Large intestine (tissue), 3 donors: Measurements from ENCODE around the gene CAPSL. TPM values are rescaled to one million over a fixed set of nuclear protein-coding genes. Genes with fewer than 3 reads are reported as not detected.

Experiments used
- DNase-seq, 2 donors: peaks; one replicate each; pipeline versions ENCODE4 v3.0.0 to v3.0.0-alpha.2; 2013
- H3K27ac ChIP-seq: one replicate; pipeline ENCODE4 v1.5.1; 2013; ENCODE audit warnings: low read length
- H3K27me3 ChIP-seq: 2 replicates; pipeline ENCODE4 v1.6.1; 2013; ENCODE audit warnings: low read length; ENCODE audit not compliant: control insufficient read depth, insufficient read depth
- H3K36me3 ChIP-seq: 2 replicates; pipeline ENCODE4 v1.6.1; 2013; ENCODE audit warnings: low read length; ENCODE audit not compliant: control insufficient read depth, insufficient read depth
- H3K4me1 ChIP-seq: one replicate; pipeline ENCODE4 v1.6.1; 2013; ENCODE audit warnings: low read length; ENCODE audit not compliant: control insufficient read depth, insufficient read depth
- H3K4me3 ChIP-seq: one replicate; pipeline ENCODE4 v1.5.1; 2013; ENCODE audit warnings: low read length
- H3K9me3 ChIP-seq: one replicate; pipeline ENCODE4 v1.6.1; 2013; ENCODE audit warnings: mild to moderate bottlenecking, low read depth, low read length, moderate library complexity; ENCODE audit not compliant: control insufficient read depth
- WGBS: methylation state at CpG from one replicate; pipeline ENCODE4 v1.1.5; 2013; ENCODE audit warnings: low lambda C conversion rate; ENCODE audit not compliant: insufficient coverage; 5-methylcytosine and 5-hydroxymethylcytosine counted together
- polyA plus RNA-seq: library from polyadenylated mRNA; unstranded; fragments of 120-200 nt; gene quantifications from one replicate; pipeline ENCODE4 v1.2.1, GENCODE V29; 2013

CAPSL gene
- polyA plus RNA-seq, 1 donor = 0.25 TPM

DNA sequence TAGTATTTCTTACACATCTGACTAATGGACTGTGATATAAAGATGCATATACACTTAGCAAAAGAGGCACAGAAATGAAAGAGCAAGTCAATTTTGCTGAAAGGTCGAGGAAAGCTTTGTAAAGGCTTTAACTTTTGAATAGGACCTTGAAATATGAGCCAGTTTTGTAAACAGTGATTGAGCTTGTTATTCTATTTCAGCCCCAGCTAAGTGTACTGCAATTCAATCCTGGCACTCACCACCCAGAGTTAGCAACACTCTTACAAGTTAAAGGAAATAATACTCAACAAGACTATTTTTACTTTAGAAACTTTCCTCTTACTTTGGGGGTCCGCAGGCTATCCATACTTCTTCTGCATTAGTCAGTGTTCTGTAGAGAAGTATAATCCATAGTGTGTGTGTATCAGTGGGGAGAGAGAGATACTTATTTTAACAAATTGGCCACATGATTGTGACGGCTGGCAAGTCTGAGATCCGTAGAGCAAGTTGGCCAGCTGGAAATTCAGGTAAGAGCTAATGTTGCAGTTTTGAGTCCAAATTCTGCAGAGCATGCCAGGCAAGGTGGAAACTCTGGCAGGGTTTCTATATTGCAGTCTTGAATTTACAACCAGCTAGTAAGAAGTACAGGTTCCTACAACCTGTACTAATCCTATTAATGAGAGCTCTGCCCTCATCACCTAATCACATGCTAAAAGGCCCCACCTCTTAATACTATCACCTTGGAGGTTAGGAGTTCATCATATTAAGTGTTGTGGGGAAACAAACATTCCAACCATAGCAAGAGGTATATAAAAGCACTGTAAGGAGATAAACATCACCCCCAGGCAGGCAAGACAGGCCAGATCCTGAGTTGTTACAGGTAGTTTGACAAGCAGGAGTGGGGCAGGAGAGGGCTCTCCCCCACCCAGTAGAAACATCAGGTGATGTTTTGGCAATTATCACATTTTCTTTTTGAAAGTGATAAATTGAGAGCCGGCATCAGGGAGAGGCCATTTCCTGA is 48.1 kb downstream of the CAPSL start:
- H3K27me3 ChIP-seq = peaks cover 3% of the 10 kb centered on the region
- H3K9me3 ChIP-seq = no peaks in the 10 kb centered on the region
- 50% methylated on average over 2 of the region's 5 CpGs for WGBS
- no peak for DNase-seq
- no peaks in the 10 kb centered on the region for H3K36me3 ChIP-seq
- no peaks in the 10 kb centered on the region for H3K4me1 ChIP-seq
- H3K4me3 ChIP-seq = no peak overlapping the region
- no peak overlapping the region for H3K27ac ChIP-seq

GRCh38 chr5:35887321-35888100 is 50.9 kb downstream of the CAPSL start:
- Histone ChIP-seq H3K36me3 (no peaks in the 10 kb centered on the region), H3K27ac (no peak overlapping the region), H3K4me3 (no peak overlapping the region), H3K27me3 (peaks cover 3% of the 10 kb centered on the region), H3K4me1 (no peaks in the 10 kb centered on the region), H3K9me3 (no peaks in the 10 kb centered on the region)
- DNase-seq = no peak
- 90% methylated on average over 1 of the region's 5 CpGs for WGBS

GRCh38 chr5:35886381-35886780 is 52.0 kb downstream of the CAPSL start:
- Histone ChIP-seq H3K9me3 (no peaks in the 10 kb centered on the region), H3K27me3 (peaks cover 3% of the 10 kb centered on the region), H3K4me3 (no peak overlapping the region), H3K36me3 (no peaks in the 10 kb centered on the region), H3K27ac (no peak overlapping the region), H3K4me1 (no peaks in the 10 kb centered on the region)
- WGBS = 86% methylated on average over 3 of the region's 3 CpGs
- no peak for DNase-seq

- no peak for DNase-seq
- H3K36me3 ChIP-seq = no peaks in the 10 kb centered on the region
- no peak overlapping the region for H3K4me3 ChIP-seq
- H3K4me1 ChIP-seq = no peaks in the 10 kb centered on the region
- H3K27ac ChIP-seq = no peak overlapping the region
- H3K27me3 ChIP-seq = peaks cover 3% of the 10 kb centered on the region
- H3K9me3 ChIP-seq = no peaks in the 10 kb centered on the region
Measured at GRCh38 chr5:35884773-35885172, 53.6 kb downstream of the CAPSL start.

- DNase-seq = no peak
- WGBS = 60% methylated on average over 1 of the region's 1 CpG
- H3K9me3 ChIP-seq = no peaks in the 10 kb centered on the region
- no peak overlapping the region for H3K4me3 ChIP-seq
- H3K27ac ChIP-seq = no peak overlapping the region
- no peaks in the 10 kb centered on the region for H3K4me1 ChIP-seq
- peaks cover 3% of the 10 kb centered on the region for H3K27me3 ChIP-seq
- no peaks in the 10 kb centered on the region for H3K36me3 ChIP-seq
Measured at GRCh38 chr5:35884191-35884769, 54.1 kb downstream of the CAPSL start.

GRCh38 chr5:35881758-35882157 is 56.7 kb downstream of the CAPSL start:
- Histone ChIP-seq H3K27me3 (no peaks in the 10 kb centered on the region), H3K4me1 (no peaks in the 10 kb centered on the region), H3K36me3 (no peaks in the 10 kb centered on the region), H3K9me3 (no peaks in the 10 kb centered on the region), H3K4me3 (no peak overlapping the region), H3K27ac (no peak overlapping the region)
- WGBS = no CpG with 5 or more reads among the region's 2 CpGs
- DNase-seq = no peak

DNA sequence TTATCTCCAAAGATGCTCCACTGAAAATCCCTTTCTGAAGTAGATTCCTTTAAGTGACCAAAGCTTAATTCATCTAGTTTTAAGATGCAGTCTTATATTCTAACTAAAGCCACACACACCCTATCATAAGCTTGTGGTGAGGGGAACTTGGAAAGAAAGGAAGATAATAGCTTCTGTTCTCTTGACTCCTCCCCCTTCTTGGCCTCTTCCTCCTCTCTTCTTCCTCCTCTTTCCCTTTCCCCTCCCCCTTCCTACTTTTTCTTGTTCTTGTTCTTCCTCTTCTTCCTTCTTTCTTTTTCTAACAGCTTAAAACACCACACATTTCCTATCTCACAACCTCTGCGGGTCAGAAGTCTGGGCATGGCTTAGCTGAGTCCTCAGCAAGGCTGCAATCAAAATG is 58.3 kb downstream of the CAPSL start:
- H3K4me3 ChIP-seq = no peak overlapping the region
- WGBS = 80% methylated on average over 1 of the region's 1 CpG
- no peak for DNase-seq
- H3K9me3 ChIP-seq = no peaks in the 10 kb centered on the region
- no peaks in the 10 kb centered on the region for H3K36me3 ChIP-seq
- H3K27ac ChIP-seq = no peak overlapping the region
- no peaks in the 10 kb centered on the region for H3K4me1 ChIP-seq
- no peaks in the 10 kb centered on the region for H3K27me3 ChIP-seq

DNA sequence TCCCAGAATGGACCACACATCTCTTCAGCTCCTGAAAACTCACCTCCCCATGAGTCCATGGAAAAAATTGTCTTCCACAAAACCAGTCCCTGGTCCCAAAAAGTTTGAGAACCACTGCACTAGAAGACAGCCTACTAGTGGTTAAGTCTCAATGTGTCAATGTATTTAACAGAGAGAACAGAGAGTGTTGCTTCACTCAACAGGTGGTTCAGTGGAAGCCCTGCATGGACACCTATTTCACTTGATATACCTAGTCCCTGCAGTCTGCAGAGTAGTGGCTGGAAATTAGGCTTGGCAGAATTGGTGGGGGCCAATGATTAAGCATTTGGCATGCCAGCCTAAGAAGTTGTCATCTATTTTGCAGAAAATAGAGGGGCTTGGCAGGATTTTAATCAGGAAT is 58.8 kb downstream of the CAPSL start:
- no peak overlapping the region for H3K4me3 ChIP-seq
- H3K36me3 ChIP-seq = no peaks in the 10 kb centered on the region
- H3K27ac ChIP-seq = no peak overlapping the region
- no peak for DNase-seq
- no peaks in the 10 kb centered on the region for H3K4me1 ChIP-seq
- H3K27me3 ChIP-seq = no peaks in the 10 kb centered on the region
- no peaks in the 10 kb centered on the region for H3K9me3 ChIP-seq

DNA sequence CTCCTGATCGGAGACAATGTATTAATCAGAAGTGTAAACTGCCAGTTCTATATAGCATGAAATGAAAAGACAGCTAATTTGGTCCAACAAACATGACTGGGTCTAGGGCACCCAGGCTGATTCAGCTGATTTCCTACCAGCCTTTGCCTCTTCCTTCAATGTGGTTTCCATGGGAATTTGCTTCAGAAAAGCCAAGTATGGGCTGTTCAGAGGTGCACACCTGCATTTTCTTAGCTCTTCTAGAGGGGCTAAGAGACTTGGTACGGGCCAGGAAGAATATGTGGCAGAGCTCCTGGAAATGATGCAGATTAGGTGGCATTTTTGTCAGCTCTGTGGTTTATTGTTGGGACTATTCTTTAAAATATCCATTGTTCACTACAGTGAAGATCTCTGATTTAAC is 59.3 kb downstream of the CAPSL start:
- no CpG with 5 or more reads among the region's 2 CpGs for WGBS
- H3K27ac ChIP-seq = no peak overlapping the region
- H3K36me3 ChIP-seq = no peaks in the 10 kb centered on the region
- H3K4me3 ChIP-seq = no peak overlapping the region
- no peak for DNase-seq
- H3K9me3 ChIP-seq = no peaks in the 10 kb centered on the region
- no peaks in the 10 kb centered on the region for H3K27me3 ChIP-seq
- H3K4me1 ChIP-seq = no peaks in the 10 kb centered on the region

DNA sequence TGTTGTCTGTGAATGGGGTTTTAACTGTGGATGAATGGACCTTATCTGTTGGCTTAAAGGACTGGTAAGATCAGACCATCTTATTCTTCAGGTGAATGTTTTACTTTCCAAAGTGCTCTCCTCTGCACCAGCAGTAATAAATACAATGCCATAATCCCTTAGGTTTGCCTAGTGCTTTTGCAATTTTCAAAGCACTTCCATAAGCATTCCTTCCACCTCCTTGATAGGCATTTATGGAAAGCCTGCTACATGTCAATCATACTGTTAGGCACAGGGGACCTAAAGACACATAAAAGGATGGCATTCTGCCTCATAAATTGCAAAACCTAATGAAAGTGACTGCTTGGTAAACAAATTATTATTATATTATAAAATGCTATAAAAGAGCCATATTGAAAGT is 60.3 kb downstream of the CAPSL start:
- Histone ChIP-seq H3K4me3 (no peak overlapping the region), H3K4me1 (no peaks in the 10 kb centered on the region), H3K9me3 (no peaks in the 10 kb centered on the region), H3K27me3 (no peaks in the 10 kb centered on the region), H3K36me3 (no peaks in the 10 kb centered on the region), H3K27ac (no peak overlapping the region)
- no peak for DNase-seq
